Activated gamma-delta T cell (primary cell): ENCODE measurements around the gene ALDH1B1.
"Not testable (repeated sequence)": the region's sequence is repeated elsewhere in the genome, so short reads cannot be mapped to it uniquely, and the experiment has no call there.

Source experiments
- DNase-seq: peaks from one replicate; lab custom pipeline; 2025; lab: John Stamatoyannopoulos, UW

The ALDH1B1 gene

DNA sequence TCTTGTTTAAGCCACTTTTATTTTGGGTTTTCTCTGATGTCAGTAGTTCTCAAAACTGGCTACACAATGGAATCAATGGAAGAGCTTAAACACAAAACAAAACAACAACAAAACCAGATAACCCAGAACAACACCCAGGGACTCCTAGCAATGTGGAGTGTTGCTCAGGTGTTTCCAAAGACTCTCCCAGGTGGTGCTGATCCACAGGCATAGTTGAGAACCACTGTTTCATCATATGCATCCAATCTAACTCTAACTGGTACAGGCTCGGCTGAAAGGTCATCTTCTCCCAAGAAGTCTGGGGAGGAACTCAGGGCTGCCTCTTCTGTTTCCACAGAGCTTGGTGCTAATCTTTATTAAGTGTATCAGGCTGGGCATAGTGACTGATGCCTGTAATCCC lies 5.4 kb upstream of the ALDH1B1 start:
- DNase-seq = no peak

DNA sequence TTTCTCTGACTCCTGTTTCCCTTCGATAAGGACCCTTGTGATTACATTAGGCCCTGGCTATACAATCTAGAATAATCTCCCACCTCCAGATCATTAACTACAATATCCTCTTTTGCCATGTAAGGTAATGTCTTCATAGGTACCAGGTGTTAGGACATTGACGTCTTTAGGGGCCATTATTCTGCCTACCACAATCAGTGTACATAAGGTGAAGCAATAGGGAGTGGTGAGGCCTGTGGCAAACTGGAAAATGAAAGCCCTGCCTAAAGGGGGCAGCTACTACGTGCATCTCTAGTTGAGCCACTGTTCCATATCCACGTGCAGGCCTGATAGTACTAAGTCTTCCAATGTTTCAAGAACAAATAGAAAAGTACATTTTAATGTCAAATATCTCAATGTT lies 4.8 kb upstream of the ALDH1B1 start:
- DNase-seq = no peak

DNA sequence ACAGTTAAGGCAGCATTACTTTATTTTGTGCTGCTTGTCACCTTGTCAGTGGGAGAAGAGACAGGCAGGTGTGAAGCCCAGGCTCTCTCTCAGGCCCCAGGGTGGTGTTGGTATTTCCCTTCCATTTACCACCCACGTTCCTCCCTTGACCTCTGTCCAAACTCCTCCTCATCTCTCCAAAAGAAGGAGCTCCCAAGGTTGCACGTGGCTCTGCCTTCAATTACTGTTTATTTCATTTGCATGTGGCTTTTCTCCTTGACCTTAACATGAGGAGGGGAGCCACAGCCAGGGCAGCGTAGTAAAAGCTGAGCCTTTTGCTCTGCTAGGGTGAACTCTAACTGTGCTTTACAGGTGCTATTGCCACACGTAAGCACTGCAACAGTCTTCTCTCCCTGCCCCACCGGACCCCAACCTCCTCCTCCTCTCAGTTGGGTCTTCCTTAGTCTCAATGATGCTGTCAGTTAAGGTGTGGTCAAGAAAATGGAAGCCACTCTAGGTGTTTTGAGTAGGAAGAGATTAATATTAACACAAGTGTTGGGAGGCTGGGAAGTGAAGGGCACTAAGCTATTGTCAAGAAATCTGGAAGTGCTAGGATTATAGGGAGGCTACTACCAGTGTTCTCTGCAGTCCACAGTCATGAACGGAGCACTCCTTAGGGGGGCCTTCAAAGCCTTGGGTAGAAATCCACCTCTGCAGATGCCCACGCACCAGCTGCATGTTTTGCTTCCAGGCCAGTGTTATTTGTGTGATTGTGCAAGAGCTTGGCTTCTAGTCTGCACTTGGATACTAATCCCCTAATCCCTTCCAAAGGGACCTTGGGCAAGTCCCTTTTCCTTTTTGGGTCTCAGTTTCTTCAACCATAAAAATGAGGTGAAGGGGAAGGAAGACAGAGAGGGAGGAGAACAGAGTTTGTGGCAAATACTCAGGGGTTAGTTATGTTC lies 3.9 kb upstream of the ALDH1B1 start:
- no peak for DNase-seq

DNA sequence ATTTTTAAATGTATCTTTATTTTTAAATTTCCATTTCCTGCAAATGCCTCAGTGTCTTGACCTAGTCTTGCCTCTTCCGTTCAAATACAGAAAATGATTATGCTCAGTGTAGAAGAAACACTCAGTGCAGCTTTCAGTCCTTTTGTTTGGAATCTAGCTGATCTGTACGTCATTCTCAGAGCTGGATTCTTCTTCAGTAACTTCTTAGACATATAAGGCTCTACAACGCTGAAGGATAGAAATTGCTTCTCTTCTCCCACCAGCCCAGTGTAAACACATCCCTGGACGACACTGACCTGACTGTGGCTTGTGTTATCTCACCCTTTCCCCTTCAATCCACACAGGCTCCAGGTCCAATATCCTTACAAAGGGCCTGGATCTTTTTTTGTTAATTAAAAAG lies 3.2 kb upstream of the ALDH1B1 start:
- DNase-seq = no peak

DNA sequence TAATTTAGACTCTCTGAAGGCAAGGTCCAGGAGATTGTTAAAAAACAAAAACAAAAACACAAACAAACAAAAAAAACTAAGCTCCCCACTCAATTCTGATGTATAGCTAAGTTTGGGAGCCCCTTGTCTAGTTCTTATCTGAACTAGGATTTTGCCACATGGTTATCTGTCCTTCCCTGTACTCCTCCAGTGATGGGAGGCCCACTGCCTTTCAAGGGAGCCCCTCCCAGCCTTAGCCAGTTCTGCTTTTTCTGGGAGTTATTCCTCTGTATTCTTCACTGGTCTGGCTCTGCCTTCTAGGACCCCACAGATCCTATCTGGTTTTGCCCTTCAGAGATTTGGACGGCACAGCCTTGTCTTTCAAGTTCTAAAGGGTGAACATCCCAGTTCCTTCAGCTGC lies 2.1 kb upstream of the ALDH1B1 start:
- no peak for DNase-seq

DNA sequence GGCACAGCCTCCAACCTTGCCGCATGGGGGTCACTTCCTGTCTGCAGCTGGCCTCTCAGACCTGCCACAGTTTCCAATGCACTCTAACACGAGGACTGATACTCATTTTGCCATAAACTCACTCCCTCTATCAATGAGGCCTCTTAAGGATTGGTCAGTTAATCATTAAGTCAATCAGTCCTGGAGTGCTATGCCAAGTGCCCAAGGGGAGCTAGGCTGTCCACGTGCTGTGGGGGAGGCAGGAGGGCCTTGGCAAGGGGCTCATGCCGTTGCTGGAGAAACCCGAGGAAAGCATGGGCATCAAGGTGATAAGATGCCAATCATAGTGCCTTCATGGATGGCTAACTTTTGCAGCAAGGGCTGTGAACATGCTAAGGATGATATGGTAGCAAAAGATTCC lies 1.7 kb upstream of the ALDH1B1 start:
- no peak for DNase-seq

DNA sequence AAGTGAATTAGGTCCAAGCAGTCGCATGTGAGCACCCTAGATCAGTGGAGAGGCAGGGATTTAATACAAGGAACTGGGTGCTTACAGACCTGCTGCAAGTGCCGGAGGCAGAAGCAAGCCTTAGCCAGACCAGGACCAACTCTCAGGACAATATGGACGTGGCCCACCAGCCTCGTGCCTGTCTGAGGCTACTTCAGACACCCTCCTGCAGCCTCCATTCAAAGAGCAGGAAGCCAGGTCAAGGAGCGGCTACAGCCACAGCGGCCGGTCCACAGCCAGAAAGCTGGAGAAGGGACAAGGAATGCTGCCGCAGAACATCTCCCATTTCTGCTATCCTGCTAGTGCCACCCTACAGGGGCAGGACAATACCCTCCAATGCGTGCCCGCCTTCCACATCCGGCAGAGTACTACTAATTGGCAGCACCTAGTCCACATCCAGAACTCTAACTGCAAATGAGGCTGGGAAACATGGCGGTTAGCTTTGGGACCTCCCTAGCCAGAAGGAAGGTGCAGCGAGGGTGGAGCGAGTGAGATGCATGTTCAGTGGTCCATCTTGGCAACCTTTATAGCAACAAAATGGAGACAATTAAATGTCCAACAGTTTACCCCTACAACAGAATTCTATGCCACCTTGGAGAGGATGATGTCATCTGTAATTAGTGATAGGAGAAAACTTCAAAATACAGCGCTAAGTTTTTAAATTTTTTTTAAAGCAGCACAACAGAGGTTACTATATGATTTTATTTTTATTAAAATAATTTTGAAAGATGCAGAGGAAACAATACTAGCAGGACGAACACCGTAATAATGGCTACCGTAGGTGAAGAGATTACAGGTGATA lies 1.0 kb upstream of the ALDH1B1 start:
- no peak for DNase-seq

DNA sequence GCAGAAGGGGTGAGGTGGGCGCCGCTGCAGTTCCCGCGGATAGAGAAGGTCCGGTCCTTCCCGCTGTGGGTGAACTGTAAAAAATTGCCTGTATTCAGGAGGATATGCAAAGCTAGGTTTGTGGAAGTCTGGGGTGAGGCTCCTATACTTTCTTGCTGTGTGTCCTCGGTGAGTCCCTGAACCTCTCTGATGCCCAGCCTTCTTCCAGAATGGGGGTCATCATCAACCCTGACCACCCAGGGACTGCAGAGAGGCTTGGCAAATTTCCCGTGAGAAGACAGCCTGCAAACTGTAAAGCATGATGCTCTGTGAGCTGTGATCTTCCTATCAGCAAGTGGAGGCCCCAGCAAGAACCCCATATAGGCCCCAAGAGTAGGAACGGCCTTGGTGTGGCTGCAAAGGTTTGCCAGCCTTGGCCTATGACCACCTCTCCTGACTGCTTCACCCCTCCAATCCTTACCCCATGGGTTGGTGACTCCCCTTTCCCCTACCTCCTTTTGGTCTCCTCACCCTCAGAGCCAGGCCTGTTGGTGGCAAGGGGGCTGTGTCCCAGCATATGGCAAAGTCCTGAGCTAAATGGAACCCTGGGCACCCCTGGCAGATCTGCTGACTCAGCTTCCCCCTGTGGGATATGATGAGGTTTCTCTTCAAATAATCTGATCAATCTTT lies 760 bp downstream of the ALDH1B1 start:
- no peak for DNase-seq

DNA sequence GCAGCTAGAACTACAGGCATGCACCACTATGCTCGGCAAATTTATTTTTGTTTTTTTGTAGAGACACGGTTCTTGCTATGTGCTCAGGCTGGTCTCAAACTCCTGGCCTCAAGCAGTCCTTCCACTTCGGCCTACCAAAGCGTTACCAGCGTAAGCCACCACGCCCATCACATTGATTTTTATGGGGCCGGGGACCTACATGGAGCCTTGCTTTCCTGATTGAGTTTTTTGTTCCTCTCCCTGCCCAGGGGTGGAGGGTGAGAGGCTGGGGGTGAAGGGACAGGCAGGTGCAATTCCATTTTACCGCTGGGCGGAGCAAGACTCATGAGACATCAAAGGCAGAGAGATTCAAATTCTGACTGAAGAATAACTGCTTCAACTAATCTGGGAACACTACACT lies 1.9 kb downstream of the ALDH1B1 start:
- no peak for DNase-seq

DNA sequence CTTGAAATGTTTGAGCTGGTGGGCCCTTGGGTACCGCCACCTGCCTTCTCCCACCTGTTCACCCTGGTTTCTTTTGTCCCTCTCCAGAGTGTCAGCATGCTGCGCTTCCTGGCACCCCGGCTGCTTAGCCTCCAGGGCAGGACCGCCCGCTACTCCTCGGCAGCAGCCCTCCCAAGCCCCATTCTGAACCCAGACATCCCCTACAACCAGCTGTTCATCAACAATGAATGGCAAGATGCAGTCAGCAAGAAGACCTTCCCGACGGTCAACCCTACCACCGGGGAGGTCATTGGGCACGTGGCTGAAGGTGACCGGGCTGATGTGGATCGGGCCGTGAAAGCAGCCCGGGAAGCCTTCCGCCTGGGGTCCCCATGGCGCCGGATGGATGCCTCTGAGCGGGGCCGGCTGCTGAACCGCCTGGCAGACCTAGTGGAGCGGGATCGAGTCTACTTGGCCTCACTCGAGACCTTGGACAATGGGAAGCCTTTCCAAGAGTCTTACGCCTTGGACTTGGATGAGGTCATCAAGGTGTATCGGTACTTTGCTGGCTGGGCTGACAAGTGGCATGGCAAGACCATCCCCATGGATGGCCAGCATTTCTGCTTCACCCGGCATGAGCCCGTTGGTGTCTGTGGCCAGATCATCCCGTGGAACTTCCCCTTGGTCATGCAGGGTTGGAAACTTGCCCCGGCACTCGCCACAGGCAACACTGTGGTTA lies 3.3 kb downstream of the ALDH1B1 start:
- DNase-seq = no peak

DNA sequence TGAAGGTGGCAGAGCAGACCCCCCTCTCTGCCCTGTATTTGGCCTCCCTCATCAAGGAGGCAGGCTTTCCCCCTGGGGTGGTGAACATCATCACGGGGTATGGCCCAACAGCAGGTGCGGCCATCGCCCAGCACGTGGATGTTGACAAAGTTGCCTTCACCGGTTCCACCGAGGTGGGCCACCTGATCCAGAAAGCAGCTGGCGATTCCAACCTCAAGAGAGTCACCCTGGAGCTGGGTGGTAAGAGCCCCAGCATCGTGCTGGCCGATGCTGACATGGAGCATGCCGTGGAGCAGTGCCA lies 3.8 kb downstream of the ALDH1B1 start:
- DNase-seq = no peak

DNA sequence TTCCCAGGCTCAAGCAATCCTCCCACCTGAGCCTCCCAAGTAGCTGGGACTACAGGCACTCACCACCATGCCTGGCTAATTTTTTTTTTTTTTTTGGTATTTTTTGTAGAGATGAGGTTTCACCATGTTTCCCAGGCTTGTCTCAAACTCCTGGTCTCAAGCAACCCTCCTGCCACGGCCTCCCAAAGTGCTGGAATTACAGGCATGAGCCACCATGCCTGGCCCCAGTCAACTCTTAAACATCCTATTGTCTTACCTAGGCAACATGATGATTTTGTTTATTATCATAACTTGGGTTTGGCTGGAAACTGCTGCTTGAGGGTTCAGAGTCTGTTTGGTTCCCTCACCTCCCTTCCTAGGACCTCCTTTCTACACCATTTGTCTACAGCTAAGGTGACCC lies 6.7 kb downstream of the ALDH1B1 start:
- DNase-seq = not testable (repeated sequence)

DNA sequence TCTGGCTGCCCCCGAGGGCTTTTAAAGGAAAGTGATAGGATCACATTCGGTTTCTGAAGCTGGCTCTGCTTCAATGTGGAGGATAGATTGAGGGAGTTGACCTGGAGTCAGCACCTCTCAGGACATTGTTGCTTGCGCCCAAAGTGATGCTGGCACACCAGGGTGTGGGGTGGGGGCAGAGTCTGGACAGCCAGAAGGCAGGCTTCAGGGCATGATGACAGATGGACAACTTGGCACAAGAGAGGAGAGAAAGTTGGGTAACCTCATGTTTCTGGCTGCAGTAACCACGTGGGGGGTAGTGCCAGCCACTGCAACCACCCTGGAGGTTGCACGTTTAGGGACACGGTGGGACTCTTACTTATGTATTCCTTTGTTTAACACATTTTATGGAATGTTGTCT lies 9.5 kb downstream of the ALDH1B1 start:
- no peak for DNase-seq

DNA sequence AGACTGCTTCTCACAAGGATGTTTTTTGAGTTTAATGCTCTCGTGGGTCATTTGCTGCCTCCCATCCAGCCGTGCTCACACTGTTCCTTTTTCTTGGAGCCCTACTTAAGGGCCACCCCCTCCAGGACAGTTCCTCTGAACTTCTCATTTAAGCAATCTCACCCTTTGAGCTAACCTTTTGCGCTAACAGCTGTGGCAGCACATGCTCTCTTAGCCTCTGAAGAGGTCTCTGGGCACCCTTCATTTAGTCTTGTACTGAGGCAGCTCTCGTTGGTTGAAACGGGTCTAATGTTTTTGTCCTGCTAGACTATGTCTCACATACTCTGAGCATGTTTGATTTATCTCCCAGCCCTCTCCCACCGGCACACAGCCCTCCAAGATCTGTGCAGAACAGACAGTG lies 11.8 kb downstream of the ALDH1B1 start:
- DNase-seq = no peak

DNA sequence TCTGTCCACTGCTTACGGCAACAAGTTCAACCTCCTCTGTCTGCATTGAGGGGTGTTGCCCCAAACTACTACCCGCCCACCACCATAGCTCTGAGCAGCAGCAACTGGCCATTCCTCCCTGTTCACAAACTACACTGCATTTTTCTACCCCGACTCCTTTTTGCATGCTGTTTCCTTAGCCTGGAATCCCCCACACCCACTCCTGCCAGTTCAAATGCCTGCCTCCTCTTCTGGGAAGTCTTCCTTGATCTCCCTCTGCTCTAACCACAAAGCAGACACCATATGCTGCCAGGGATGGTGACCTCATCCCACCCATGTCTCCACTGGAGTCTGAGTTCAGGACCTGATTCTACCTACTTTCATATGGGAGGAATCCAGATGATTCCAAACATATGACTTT lies 13.3 kb downstream of the ALDH1B1 start:
- no peak for DNase-seq

DNA sequence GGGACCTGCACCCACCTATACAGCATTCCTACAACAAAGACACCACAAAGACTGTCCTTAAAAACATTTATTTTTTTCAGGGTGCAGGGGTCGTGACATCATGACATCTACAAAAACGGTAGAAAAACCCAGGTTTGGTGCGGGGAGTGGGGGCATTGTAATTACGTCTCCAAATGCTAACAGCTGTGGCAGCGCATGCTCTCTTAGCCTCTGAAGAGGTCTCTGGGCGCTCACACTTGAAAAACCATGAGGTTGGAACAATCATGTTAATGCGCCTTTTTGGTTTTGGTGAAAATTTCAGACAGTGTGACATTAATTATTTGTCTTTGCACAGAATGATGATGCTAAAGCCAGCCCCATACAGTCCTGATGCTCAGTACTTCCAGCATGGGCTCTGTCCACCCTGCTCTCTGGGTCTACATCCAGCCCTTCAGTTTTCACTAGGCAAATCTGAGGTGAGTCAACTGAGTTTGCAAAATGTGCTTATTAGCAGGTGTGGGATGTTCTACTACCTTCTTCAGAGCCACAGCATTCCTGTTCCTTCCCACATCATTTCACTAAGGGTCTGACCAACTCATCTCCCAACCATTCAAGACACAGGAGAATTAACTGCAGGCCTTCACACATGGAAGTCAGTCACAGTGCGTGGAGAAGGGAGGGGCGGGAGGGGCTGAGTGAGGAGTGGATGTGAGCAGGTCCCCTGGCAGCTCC lies 14.1 kb downstream of the ALDH1B1 start:
- no peak for DNase-seq

DNA sequence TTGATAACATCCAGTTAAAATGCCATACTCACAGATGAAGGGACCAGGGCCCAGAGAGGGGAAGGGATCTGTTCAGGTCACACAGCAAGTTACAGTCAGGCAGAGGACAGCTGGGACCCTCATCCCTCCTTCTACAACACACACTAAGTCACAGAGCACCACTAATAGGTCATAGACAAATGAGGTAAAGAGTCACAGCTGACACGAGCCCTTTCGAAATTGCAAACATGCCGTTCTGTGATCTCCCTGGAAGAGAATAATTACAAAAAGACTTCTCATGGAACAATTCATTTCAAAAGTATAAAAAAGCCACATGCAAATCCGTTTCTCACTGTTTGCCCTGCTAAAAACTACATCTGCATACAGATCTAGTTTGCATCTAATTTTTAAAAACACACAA lies 16.2 kb downstream of the ALDH1B1 start:
- no peak for DNase-seq

DNA sequence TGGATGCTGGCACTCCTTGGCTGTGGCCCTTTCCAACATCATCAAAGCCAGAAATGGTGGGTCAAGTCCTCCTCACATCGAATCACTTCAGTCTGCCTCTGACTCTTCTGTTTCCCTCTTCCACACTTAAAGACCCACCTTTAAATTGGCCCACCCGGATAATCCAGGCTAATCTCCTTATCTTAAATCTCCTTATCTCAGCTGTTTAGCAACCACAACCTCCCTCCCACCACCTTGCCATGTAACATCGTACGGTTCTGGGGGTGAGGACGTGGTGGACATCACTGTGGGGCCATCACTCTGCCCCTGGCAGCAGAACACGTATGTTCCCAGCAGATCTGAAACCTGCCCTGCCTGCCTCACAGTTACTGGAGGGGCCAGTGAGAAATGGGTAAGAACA lies 20.2 kb downstream of the ALDH1B1 start:
- DNase-seq = no peak

DNA sequence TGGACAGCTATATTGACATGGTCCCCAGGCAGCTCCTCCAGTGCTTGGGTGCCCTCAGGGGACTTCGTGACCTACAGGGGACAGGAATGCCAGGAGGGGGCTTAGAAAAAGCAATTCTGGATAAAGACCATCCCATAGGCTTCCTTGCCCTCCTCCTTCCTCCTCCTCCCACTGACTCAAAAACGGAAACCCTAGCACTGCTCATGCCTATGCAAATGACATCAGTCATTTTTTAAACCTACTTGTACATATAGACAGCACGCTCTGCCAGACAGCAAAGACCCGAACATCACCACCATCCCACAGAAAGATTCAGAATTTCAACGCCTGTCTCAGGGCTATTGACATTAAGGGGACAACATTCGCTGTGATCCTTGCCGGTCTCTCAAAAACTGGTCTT lies 20.8 kb downstream of the ALDH1B1 start:
- no peak for DNase-seq

DNA sequence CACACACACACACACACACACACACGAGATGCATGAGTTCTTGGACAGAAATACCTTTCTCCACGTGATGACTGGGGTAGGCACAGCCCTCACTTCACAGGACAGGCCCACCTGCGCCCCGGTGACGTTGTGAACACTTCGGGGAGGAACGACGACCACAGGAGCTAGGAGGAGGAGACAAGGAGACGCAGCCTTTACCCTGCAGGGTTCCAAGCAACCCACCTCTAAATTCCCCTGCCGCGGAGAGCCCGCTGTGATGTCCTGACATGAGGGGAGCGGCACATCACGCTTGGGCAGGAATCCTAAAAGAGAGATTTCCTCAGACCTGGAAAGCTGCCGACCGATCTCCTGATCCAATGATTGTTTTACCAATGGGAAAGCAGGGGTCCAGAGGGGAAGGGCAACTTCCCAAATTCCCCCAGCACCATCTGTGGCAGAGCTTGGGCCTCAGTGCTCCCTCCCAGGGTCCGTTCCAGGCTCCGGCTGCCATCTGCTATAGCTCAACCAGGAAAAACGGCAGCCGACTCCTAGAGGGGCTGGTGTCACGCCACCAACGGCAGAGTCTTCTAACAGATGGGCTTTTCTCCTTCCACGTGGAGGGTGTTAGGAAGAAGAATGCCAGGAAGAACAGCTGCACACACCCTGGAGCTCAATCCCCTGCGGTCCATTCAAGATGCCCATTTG lies 21.7 kb downstream of the ALDH1B1 start:
- no peak for DNase-seq

DNA sequence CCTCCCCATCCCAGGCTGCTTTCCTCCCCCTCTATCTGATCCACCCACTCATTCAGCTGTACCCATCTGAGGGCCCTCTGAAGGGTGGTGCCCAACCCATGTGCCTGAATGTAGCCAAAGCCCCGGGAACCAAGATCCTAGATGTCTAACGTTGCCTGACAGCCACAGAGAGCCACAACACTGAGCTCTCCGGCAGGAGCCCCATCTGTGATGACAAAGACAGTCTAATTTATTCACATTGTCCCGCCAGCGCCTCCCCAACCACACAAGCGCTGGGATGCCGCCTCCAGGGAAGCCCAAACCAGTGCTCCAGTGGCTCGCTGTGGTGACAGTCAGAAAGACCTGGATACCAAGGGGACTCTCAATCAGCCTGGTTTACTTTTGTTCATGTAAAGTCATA lies 23.4 kb downstream of the ALDH1B1 start:
- no peak for DNase-seq
